Erythroblast (primary cell): ENCODE results near the gene GFI1B.
"Not testable (repeated sequence)": the region's sequence is repeated elsewhere in the genome, so short reads cannot be mapped to it uniquely, and the experiment has no call there.

Experiments used
- DNase-seq, 2 experiments: peaks; one replicate each; lab custom pipeline; 2025; lab: John Stamatoyannopoulos, UW
- GATA1 ChIP-seq: IDR thresholded peaks from 2 replicates; pipeline ENCODE4 v1.6.1; 2011; ENCODE audit warnings: low read depth, mild to moderate bottlenecking, control low read depth, low read length, moderate library complexity
- POLR2A ChIP-seq: IDR thresholded peaks from 2 replicates; pipeline ENCODE4 v1.6.1; 2011; ENCODE audit warnings: mild to moderate bottlenecking, low read length

GFI1B gene

GRCh38 chr9:132994410-132995120 lies 16.1 kb downstream of the GFI1B start:
- TF ChIP-seq GATA1 (no peak), POLR2A (peak; percentile 63)
- peak; percentile 86 to 93 for DNase-seq

DNA sequence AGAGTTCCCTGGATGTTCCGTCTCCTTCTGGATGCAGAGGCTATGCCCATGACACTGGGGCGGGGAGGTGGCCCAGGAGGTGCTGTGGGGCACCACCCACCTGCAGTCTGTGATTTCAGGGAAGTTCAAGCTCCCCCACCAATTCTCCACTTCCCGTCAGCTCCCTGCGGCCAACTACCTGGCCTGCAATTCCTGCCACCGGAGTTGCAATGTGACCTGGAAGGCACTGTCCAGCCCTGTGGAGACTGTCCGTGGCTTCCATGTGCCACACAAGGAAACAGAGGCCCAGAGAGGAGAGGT lies 16.6 kb downstream of the GFI1B start:
- TF ChIP-seq POLR2A (no peak), GATA1 (no peak)
- no peak for DNase-seq

DNA sequence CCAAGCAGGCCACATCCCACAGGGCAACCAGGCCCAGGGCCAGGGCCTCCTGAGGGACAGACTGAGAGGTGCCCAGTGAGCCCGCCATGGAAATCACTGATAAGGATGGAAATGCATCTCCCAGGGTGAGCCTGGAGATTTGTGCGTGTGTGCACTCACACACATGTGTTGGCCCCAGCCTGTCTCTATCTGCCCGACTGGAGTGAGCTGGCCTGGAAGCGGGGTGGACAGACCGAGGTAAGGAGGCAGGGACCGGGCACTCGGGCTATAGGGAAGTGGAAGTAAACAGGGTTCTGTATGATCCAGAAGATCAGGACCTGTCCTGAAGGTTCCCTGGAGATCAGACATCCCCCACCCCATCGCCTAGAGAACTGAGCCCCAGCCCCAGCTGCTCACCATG lies 17.4 kb downstream of the GFI1B start:
- TF ChIP-seq GATA1 (no peak), POLR2A (no peak)
- DNase-seq, result no peak

- TF ChIP-seq POLR2A, result peak; percentile 62
- no peak for TF ChIP-seq GATA1
These were observed 18.0 kb downstream of the GFI1B start for GRCh38 chr9:132996526-132996925.

DNA sequence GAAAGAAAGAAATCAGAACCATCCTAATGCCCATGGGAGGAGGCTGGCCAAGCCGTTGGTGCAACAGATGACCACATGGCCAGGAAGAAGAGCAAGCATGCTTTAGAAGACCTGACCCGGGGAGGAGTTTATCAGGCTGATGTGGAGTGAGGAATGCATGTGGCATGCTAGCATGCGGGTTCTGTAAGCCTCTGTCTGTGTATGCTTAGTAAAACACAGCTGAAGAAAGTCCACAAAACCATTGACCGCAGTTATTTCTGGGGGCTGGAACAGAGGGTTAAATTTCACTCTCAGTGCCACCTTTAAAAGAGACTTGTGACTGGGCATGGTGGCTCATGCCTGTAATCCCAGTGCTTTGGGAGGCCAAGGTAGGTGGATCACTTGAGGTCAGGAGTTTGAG lies 19.1 kb downstream of the GFI1B start:
- DNase-seq, result no peak

More at GRCh38 chr9:132996526-132996925, 18.0 kb downstream of the GFI1B start:
- peak; percentile 81 to 84 for DNase-seq

DNA sequence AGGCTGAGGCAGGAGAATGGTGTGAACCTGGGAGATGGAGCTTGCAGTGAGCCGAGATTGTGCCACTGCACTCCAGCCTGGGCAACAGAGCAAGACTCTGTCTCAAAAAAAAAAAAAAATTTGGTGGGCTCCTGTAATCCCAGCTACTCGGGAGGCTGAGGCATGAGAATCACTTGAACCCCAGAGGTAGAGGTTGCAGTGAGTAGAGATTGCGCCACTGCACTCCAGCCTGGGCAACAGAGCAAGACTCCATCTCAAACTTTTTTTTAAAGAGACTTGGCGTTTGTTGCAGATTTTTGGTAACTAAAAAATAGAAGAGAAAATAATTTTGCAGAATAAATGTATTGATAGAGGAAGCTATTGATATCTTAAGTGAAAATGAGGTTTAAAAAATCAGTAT lies 19.7 kb downstream of the GFI1B start:
- DNase-seq, result not testable (repeated sequence)

More for the DNA sequence above, 19.1 kb downstream of the GFI1B start:
- TF ChIP-seq POLR2A, result no peak
- TF ChIP-seq GATA1, result no peak

- TF ChIP-seq POLR2A, result peak; percentile 90
- peak; percentile 99 for TF ChIP-seq GATA1
- DNase-seq, result peak; percentile 96 to 100
These were observed 20.5 kb downstream of the GFI1B start for GRCh38 chr9:132998831-132999635.

DNA sequence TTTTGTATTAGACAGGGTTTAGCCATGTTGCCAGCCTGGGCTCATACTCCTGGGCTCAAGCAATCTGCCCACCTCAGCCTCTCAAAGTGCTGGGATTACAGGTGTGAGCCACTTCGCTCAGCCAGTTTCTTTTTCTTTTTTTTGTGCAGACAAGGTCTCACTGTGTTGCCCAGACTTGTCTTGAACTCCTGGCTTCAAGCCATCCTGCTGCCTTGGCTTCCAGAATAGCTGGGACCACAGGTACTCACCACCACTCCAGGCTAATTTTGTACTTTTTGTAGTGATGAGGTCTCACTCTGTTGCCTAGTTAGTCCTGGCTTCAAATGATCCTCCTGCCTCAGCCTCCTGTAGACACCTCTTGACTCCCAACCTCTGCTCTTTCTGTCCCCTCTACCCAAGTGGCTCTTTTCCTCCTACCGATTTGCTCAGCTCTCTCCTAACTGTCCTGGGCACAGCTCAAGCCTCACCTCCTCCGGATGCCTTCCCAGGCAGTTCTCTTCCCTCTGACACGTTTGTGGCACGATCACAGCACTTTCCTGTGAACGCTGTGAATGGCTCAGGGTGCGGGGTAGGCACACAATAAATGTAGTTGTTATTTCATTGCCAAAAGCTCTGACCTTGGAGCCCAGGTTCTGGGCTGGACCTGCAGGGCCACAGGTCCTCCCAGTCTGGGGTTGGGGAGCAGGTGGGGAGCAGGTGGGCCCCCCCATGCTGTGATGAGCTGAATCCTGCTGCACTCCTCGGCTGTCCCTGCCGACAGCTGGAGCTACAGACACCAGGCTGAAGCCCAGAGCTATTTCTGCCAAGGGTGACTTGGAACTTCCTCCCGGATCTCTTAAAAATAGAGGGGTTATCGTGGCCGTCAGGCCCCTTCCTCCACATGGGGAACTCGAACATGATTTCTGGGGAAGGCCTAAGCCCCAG lies 23.9 kb downstream of the GFI1B start:
- TF ChIP-seq GATA1 (no peak), POLR2A (no peak)
- no peak for DNase-seq

DNA sequence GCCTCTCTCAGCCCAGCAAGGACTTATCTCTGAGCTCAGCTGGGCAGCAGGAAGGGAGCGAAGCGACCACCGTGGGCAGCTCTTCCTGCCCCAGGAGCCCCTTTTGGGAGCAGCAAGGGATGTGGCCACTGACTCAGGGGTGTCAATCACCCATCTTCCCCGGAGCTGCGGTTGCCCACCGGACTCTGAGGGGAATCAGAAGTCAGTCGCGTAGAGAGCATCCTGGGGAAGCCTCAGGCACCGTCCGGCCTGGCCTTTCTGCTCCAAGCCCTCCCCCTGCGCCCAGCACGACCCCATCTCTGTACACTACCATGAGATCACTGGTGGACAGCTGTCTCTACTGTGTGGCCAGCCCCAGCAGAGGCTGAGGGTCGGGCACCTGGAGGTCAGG lies 24.6 kb downstream of the GFI1B start:
- TF ChIP-seq GATA1, result no peak
- TF ChIP-seq POLR2A, result no peak
- DNase-seq, result no peak

- no peak for TF ChIP-seq POLR2A
- TF ChIP-seq GATA1, result no peak
- DNase-seq, result no peak
These were observed 25.2 kb downstream of the GFI1B start for GRCh38 chr9:133003671-133004090.

GRCh38 chr9:133004091-133004998 lies 25.9 kb downstream of the GFI1B start:
- DNase-seq, result peak; percentile 95 to 99
- TF ChIP-seq GATA1 (peak; percentile 86), POLR2A (peak; percentile 74)

DNA sequence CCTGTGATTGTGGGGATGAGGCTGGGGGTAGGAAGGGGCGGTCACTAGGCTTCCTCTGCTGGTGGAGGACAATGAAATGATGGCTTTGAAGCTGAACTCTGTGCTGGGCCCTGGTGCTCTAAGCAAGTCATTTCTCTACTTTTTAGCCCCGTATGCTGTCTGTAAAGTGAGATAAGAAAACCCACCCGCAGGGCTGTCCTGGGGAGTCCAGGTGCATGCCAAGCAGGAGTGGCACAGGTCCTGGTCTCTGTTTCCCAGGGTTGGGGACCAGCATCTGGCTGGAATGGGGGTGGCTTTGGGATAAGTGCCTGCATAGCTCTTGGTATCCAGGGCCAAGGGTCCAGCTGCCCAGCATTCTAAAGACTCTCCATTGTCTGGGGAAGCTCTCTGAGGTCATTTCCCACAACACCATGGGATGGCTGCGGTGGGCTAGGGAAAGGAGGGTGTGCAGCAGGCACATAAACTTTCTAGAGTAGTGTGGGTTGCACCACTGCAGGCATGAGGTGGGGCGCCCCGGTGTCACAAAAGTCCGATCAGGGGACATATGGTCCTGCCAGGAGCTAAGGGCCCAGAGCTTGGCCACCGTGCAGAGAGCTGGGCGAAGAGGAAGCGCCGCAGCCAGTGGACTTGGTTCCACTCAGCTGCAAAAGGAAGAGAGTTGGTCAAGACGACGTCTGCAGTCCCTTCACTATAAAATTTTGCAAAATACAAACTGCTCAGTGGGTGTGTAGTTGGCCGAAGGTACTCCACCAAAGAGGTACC lies 26.7 kb downstream of the GFI1B start:
- no peak for TF ChIP-seq GATA1
- TF ChIP-seq POLR2A, result no peak
- DNase-seq, result peak in 1 of 2 experiments; percentile 69

- TF ChIP-seq POLR2A, result no peak
- TF ChIP-seq GATA1, result no peak
- DNase-seq, result no peak
These were observed 27.5 kb downstream of the GFI1B start for GRCh38 chr9:133005957-133006356.
